Parathyroid adenoma (tissue), 2 donors: ENCODE results near the gene DGAT2.
A peak's percentile ranks its signal among the peaks of the same experiment; 100 is the strongest.

ENCODE experiments used
- H2AFZ ChIP-seq: fragments of 300-600 bp; sonication (generic); one replicate; pipeline ENCODE4 v1.7.0; 2017; ENCODE audit warnings: antibody characterized with exemption, mild to moderate bottlenecking
- H3K27ac ChIP-seq: fragments of 300-600 bp; sonication (generic); one replicate; pipeline ENCODE4 v1.7.0; 2017
- H3K27me3 ChIP-seq: fragments of 300-600 bp; sonication (generic); one replicate; pipeline ENCODE4 v1.7.0; 2017; ENCODE audit warnings: low read length; ENCODE audit not compliant: control insufficient read depth, insufficient read depth
- H3K36me3 ChIP-seq: fragments of 300-600 bp; sonication (generic); one replicate; pipeline ENCODE4 v1.7.0; 2017; ENCODE audit warnings: low read length; ENCODE audit not compliant: control insufficient read depth, insufficient read depth
- H3K4me1 ChIP-seq: fragments of 300-600 bp; sonication (generic); one replicate; pipeline ENCODE4 v1.7.0; 2017; ENCODE audit warnings: control low read depth
- H3K4me2 ChIP-seq: fragments of 300-600 bp; sonication (generic); one replicate; pipeline ENCODE4 v1.7.0; 2017; ENCODE audit warnings: low read length
- H3K4me3 ChIP-seq: fragments of 300-600 bp; sonication (generic); one replicate; pipeline ENCODE4 v1.7.0; 2017; ENCODE audit warnings: low read depth, low read length
- H3K79me2 ChIP-seq: fragments of 300-600 bp; sonication (generic); one replicate; pipeline ENCODE4 v1.7.0; 2017; ENCODE audit warnings: control low read depth
- H3K9ac ChIP-seq: fragments of 300-600 bp; sonication (generic); one replicate; pipeline ENCODE4 v1.7.0; 2017; ENCODE audit warnings: mild to moderate bottlenecking
- H3K9me3 ChIP-seq: fragments of 300-600 bp; sonication (generic); one replicate; pipeline ENCODE4 v1.7.0; 2017; ENCODE audit warnings: low read length; ENCODE audit not compliant: control insufficient read depth
- TF ChIP-seq, protein P1 (sequence below): fragments of 300-600 bp; sonication (generic); IDR thresholded peaks from one replicate; pipeline ENCODE4 v1.7.0; 2017; ENCODE audit warnings: antibody characterized with exemption, mild to moderate bottlenecking
- donor health status: primary hyperparathyroidism.

Gene DGAT2

DNA sequence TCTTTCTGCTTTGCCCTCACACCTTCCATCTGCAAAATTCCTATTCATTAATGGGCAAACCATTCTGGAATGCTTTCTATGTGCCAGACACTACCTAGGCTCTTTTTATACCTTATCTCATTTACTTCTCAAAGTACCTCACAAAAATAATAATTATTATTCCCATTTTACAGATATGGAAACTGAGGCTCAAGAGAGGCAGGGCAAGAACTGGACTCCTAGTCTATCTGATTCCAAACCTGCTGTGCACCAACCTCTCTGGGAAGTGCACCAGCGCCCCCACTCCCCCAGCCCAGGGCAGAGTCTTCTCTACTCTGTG is 826 bp upstream of the DGAT2 start:
- no peaks in the 10 kb centered on the region for H3K36me3 ChIP-seq
- TF ChIP-seq, protein P1, sequence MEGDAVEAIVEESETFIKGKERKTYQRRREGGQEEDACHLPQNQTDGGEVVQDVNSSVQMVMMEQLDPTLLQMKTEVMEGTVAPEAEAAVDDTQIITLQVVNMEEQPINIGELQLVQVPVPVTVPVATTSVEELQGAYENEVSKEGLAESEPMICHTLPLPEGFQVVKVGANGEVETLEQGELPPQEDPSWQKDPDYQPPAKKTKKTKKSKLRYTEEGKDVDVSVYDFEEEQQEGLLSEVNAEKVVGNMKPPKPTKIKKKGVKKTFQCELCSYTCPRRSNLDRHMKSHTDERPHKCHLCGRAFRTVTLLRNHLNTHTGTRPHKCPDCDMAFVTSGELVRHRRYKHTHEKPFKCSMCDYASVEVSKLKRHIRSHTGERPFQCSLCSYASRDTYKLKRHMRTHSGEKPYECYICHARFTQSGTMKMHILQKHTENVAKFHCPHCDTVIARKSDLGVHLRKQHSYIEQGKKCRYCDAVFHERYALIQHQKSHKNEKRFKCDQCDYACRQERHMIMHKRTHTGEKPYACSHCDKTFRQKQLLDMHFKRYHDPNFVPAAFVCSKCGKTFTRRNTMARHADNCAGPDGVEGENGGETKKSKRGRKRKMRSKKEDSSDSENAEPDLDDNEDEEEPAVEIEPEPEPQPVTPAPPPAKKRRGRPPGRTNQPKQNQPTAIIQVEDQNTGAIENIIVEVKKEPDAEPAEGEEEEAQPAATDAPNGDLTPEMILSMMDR = no peak
- no peaks in the 10 kb centered on the region for H3K79me2 ChIP-seq
- H2AFZ ChIP-seq = no peak overlapping the region
- no peak overlapping the region for H3K27ac ChIP-seq
- H3K27me3 ChIP-seq = no peaks in the 10 kb centered on the region
- no peak overlapping the region for H3K4me3 ChIP-seq
- peak overlapping the region; percentile 86 for H3K4me2 ChIP-seq
- H3K9ac ChIP-seq = no peak overlapping the region
- H3K4me1 ChIP-seq = no peaks in the 10 kb centered on the region
- H3K9me3 ChIP-seq = no peaks in the 10 kb centered on the region

- no peak overlapping the region for H3K9ac ChIP-seq
- no peaks in the 10 kb centered on the region for H3K4me1 ChIP-seq
Observed at GRCh38 chr11:75768909-75769771, 562 bp downstream of the DGAT2 start.

GRCh38 chr11:75770102-75770501 is 1.5 kb downstream of the DGAT2 start:
- Histone ChIP-seq H3K27me3 (no peaks in the 10 kb centered on the region), H3K27ac (no peak overlapping the region), H3K36me3 (no peaks in the 10 kb centered on the region), H3K79me2 (no peaks in the 10 kb centered on the region), H3K9me3 (no peaks in the 10 kb centered on the region), H3K4me2 (no peak overlapping the region), H3K4me1 (no peaks in the 10 kb centered on the region), H2AFZ (no peak overlapping the region), H3K4me3 (no peak overlapping the region), H3K9ac (no peak overlapping the region)
- TF ChIP-seq, protein P1 = no peak

More at GRCh38 chr11:75768909-75769771, 562 bp downstream of the DGAT2 start:
- Histone ChIP-seq H3K27ac (no peak overlapping the region), H3K27me3 (no peaks in the 10 kb centered on the region), H3K79me2 (no peaks in the 10 kb centered on the region), H3K9me3 (no peaks in the 10 kb centered on the region), H3K36me3 (no peaks in the 10 kb centered on the region), H3K4me2 (peak overlapping the region; percentile 86), H3K4me3 (peak overlapping the region; percentile 47), H2AFZ (peak overlapping the region; percentile 74)
- TF ChIP-seq, protein P1 = no peak

DNA sequence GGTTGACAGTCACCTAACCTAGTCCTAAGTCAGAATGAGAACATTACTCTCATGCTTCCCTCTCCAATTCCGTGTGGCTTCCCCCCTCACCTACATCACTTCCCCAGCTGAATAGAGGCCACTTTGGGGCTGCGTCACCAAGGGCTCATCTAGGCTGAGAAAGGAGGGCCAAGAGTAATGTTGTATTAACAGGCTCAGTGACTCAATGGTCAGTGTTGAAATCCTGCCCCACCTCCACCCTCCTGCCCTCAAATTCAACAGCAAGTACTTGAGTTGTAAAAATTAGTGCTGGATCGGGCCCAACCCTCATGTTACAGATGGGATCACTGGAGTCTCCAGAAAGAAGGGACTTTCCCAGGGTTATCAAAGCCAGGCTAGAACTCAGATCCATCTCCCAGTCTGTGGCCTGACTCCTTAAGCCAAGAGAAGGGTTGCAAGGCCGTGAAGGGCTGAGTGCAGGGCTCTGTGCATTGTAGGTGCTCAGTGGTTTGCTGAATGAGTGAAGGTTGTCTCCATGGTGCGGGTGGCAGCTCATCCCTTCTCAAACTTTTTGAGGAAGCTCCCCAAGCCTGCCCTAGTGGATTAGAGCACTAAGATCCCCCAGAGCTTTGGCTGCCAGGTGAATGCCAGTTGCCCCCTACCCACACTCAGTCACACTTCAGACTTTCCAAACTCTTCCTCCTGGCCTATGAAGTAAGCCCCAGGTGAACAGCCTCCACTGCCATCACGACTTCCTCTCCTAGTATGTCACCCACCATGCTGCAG is 3.2 kb downstream of the DGAT2 start:
- Histone ChIP-seq H2AFZ (no peak overlapping the region), H3K9ac (no peak overlapping the region), H3K27me3 (no peaks in the 10 kb centered on the region), H3K27ac (no peak overlapping the region), H3K4me3 (no peak overlapping the region), H3K9me3 (no peaks in the 10 kb centered on the region), H3K4me1 (no peaks in the 10 kb centered on the region), H3K79me2 (no peaks in the 10 kb centered on the region), H3K4me2 (no peak overlapping the region), H3K36me3 (no peaks in the 10 kb centered on the region)
- TF ChIP-seq, protein P1 = no peak
